T-helper 17 cell (primary cell): ENCODE measurements around the gene PPARD. TPM values are rescaled to one million over a fixed set of nuclear protein-coding genes. Genes with fewer than 3 reads are reported as not detected.

Source experiments
- ATAC-seq: fragments of 150-1000 bp; cut with Tn5 transposase; 2 replicates; pipeline ENCODE4 v1.10.0; 2021; ENCODE audit warnings: mild to moderate bottlenecking, moderate library complexity
- DNase-seq, 3 donors: peaks; one replicate each; pipeline versions ENCODE4 v3.0.0 to v3.0.0-alpha.2; 2020 to 2021
- H3K9me3 ChIP-seq: one replicate; pipeline ENCODE4 v1.7.0; 2013; ENCODE audit warnings: low read length, mild to moderate bottlenecking; ENCODE audit not compliant: control insufficient read depth, poor library complexity, severe bottlenecking
- H3K27ac Mint-ChIP-seq: one replicate; pipeline ENCODE4 v1.8.0; 2022; ENCODE audit warnings: mild to moderate bottlenecking, moderate library complexity, mixed read lengths
- H3K27me3 Mint-ChIP-seq: one replicate; pipeline ENCODE4 v1.8.0; 2022; ENCODE audit warnings: mixed read lengths
- H3K36me3 Mint-ChIP-seq: one replicate; pipeline ENCODE4 v1.8.0; 2022; ENCODE audit warnings: low read depth, mixed read lengths
- H3K4me1 Mint-ChIP-seq: one replicate; pipeline ENCODE4 v1.8.0; 2022; ENCODE audit warnings: mild to moderate bottlenecking, mixed read lengths
- H3K4me3 Mint-ChIP-seq: one replicate; pipeline ENCODE4 v1.8.0; 2022; ENCODE audit warnings: mild to moderate bottlenecking, moderate library complexity, mixed read lengths
- total RNA-seq, 4 donors: library from RNA in 2 of 4; stranded (reverse) in 2 of 4; gene quantifications; one replicate each; pipeline ENCODE4 v1.2.3 and lab custom pipeline; 2022 to 2026

The PPARD gene
- total RNA-seq, 2 donors from 2014 or later = 25.0 to 29.9 TPM

- no peaks in the 10 kb centered on the region for H3K9me3 ChIP-seq
- ATAC-seq (no peak), DNase-seq (no peak)
- H3K4me1 Mint-ChIP-seq = peaks cover 43% of the 10 kb centered on the region
- H3K27me3 Mint-ChIP-seq = no peaks in the 10 kb centered on the region
- H3K36me3 Mint-ChIP-seq = peaks cover 16% of the 10 kb centered on the region
- H3K4me3 Mint-ChIP-seq = no peak overlapping the region
- peak overlapping the region; percentile 96 for H3K27ac Mint-ChIP-seq
Observed at GRCh38 chr6:35352735-35353134, 10.4 kb downstream of the PPARD start.

- DNase-seq (no peak), ATAC-seq (no peak)
- Mint-ChIP-seq H3K27ac (no peak overlapping the region), H3K36me3 (peaks cover 16% of the 10 kb centered on the region), H3K4me1 (peaks cover 41% of the 10 kb centered on the region), H3K4me3 (no peak overlapping the region), H3K27me3 (no peaks in the 10 kb centered on the region)
- no peaks in the 10 kb centered on the region for H3K9me3 ChIP-seq
Observed at GRCh38 chr6:35354361-35355135, 12.2 kb downstream of the PPARD start.

GRCh38 chr6:35356391-35356790 lies 14.0 kb downstream of the PPARD start:
- DNase-seq = no peak
- no peaks in the 10 kb centered on the region for H3K9me3 ChIP-seq
- H3K27ac Mint-ChIP-seq = no peak overlapping the region
- peaks cover 46% of the 10 kb centered on the region for H3K4me1 Mint-ChIP-seq
- no peaks in the 10 kb centered on the region for H3K27me3 Mint-ChIP-seq
- H3K36me3 Mint-ChIP-seq = peaks cover 13% of the 10 kb centered on the region
- H3K4me3 Mint-ChIP-seq = peak overlapping the region; percentile 36
- ATAC-seq = no peak

- peaks cover 52% of the 10 kb centered on the region for H3K4me1 Mint-ChIP-seq
- no peaks in the 10 kb centered on the region for H3K9me3 ChIP-seq
- H3K27ac Mint-ChIP-seq = peak overlapping the region; percentile 71
- ATAC-seq = no peak
- DNase-seq = no peak
- H3K27me3 Mint-ChIP-seq = no peaks in the 10 kb centered on the region
- H3K4me3 Mint-ChIP-seq = no peak overlapping the region
- H3K36me3 Mint-ChIP-seq = peaks cover 13% of the 10 kb centered on the region
Observed at GRCh38 chr6:35357677-35358076, 15.3 kb downstream of the PPARD start.

GRCh38 chr6:35358086-35358485 lies 15.7 kb downstream of the PPARD start:
- H3K4me3 Mint-ChIP-seq = no peak overlapping the region
- ATAC-seq (no peak), DNase-seq (no peak)
- peaks cover 54% of the 10 kb centered on the region for H3K4me1 Mint-ChIP-seq
- H3K27me3 Mint-ChIP-seq = no peaks in the 10 kb centered on the region
- peaks cover 11% of the 10 kb centered on the region for H3K36me3 Mint-ChIP-seq
- peak overlapping the region; percentile 71 for H3K27ac Mint-ChIP-seq
- no peaks in the 10 kb centered on the region for H3K9me3 ChIP-seq

GRCh38 chr6:35359346-35359743 lies 17.0 kb downstream of the PPARD start:
- no peak for ATAC-seq
- Mint-ChIP-seq H3K4me1 (peaks cover 54% of the 10 kb centered on the region), H3K27me3 (no peaks in the 10 kb centered on the region), H3K4me3 (no peak overlapping the region), H3K27ac (peak overlapping the region; percentile 71), H3K36me3 (peaks cover 6% of the 10 kb centered on the region)
- H3K9me3 ChIP-seq = no peaks in the 10 kb centered on the region
- no peak for DNase-seq

GRCh38 chr6:35359744-35360348 lies 17.5 kb downstream of the PPARD start:
- Mint-ChIP-seq H3K36me3 (peaks cover 6% of the 10 kb centered on the region), H3K4me3 (no peak overlapping the region), H3K27ac (no peak overlapping the region), H3K4me1 (peaks cover 50% of the 10 kb centered on the region), H3K27me3 (no peaks in the 10 kb centered on the region)
- no peak for DNase-seq
- no peak for ATAC-seq
- H3K9me3 ChIP-seq = no peaks in the 10 kb centered on the region

- Mint-ChIP-seq H3K36me3 (peaks cover 6% of the 10 kb centered on the region), H3K4me1 (peaks cover 50% of the 10 kb centered on the region), H3K27me3 (no peaks in the 10 kb centered on the region), H3K27ac (peak overlapping the region; percentile 74), H3K4me3 (no peak overlapping the region)
- ATAC-seq (no peak), DNase-seq (no peak)
- H3K9me3 ChIP-seq = no peaks in the 10 kb centered on the region
Observed at GRCh38 chr6:35360349-35361138, 18.2 kb downstream of the PPARD start.

- no peaks in the 10 kb centered on the region for H3K9me3 ChIP-seq
- ATAC-seq (no peak), DNase-seq (no peak)
- no peak overlapping the region for H3K4me3 Mint-ChIP-seq
- H3K4me1 Mint-ChIP-seq = peaks cover 50% of the 10 kb centered on the region
- H3K27ac Mint-ChIP-seq = peak overlapping the region; percentile 59
- H3K36me3 Mint-ChIP-seq = no peaks in the 10 kb centered on the region
- H3K27me3 Mint-ChIP-seq = no peaks in the 10 kb centered on the region
Observed at GRCh38 chr6:35362200-35362599, 19.8 kb downstream of the PPARD start.

- DNase-seq (no peak), ATAC-seq (no peak)
- H3K9me3 ChIP-seq = no peaks in the 10 kb centered on the region
- no peaks in the 10 kb centered on the region for H3K36me3 Mint-ChIP-seq
- peak overlapping the region; percentile 59 for H3K27ac Mint-ChIP-seq
- H3K4me3 Mint-ChIP-seq = no peak overlapping the region
- no peaks in the 10 kb centered on the region for H3K27me3 Mint-ChIP-seq
- peaks cover 45% of the 10 kb centered on the region for H3K4me1 Mint-ChIP-seq
Observed at GRCh38 chr6:35363293-35363750, 21.0 kb downstream of the PPARD start.

GRCh38 chr6:35365594-35366203 lies 23.3 kb downstream of the PPARD start:
- Mint-ChIP-seq H3K4me3 (no peak overlapping the region), H3K4me1 (peaks cover 51% of the 10 kb centered on the region)

GRCh38 chr6:35366204-35366596 lies 23.8 kb downstream of the PPARD start:
- Mint-ChIP-seq H3K27me3 (no peaks in the 10 kb centered on the region), H3K36me3 (peaks cover 2% of the 10 kb centered on the region), H3K27ac (peak overlapping the region; percentile 89), H3K4me3 (no peak overlapping the region), H3K4me1 (peaks cover 51% of the 10 kb centered on the region)
- ATAC-seq = no peak
- H3K9me3 ChIP-seq = no peaks in the 10 kb centered on the region
- DNase-seq = no peak

More at GRCh38 chr6:35365594-35366203, 23.3 kb downstream of the PPARD start:
- H3K27me3 Mint-ChIP-seq = no peaks in the 10 kb centered on the region
- H3K9me3 ChIP-seq = no peaks in the 10 kb centered on the region
- no peak for ATAC-seq
- H3K36me3 Mint-ChIP-seq = no peaks in the 10 kb centered on the region
- H3K27ac Mint-ChIP-seq = peak overlapping the region; percentile 89
- no peak for DNase-seq

GRCh38 chr6:35367646-35368037 lies 25.3 kb downstream of the PPARD start:
- H3K9me3 ChIP-seq = no peaks in the 10 kb centered on the region
- no peak overlapping the region for H3K4me3 Mint-ChIP-seq
- no peaks in the 10 kb centered on the region for H3K27me3 Mint-ChIP-seq
- H3K36me3 Mint-ChIP-seq = peaks cover 6% of the 10 kb centered on the region
- no peak for ATAC-seq
- DNase-seq = no peak
- H3K4me1 Mint-ChIP-seq = peaks cover 47% of the 10 kb centered on the region
- H3K27ac Mint-ChIP-seq = peak overlapping the region; percentile 89
